Stimulated activated CD8-positive, alpha-beta memory T cell treated with anti-CD3 and anti-CD28 coated beads, Interleukin-15, amount 100 ng/mL, for 48 hours (primary cell): ENCODE results near the gene CYTH2.

Source experiments
- DNase-seq, 2 donors: peaks; one replicate each; pipeline ENCODE4 v3.0.0-alpha.2; 2020; ENCODE audit warnings: low read depth in 2 of 2

The CYTH2 gene

DNA sequence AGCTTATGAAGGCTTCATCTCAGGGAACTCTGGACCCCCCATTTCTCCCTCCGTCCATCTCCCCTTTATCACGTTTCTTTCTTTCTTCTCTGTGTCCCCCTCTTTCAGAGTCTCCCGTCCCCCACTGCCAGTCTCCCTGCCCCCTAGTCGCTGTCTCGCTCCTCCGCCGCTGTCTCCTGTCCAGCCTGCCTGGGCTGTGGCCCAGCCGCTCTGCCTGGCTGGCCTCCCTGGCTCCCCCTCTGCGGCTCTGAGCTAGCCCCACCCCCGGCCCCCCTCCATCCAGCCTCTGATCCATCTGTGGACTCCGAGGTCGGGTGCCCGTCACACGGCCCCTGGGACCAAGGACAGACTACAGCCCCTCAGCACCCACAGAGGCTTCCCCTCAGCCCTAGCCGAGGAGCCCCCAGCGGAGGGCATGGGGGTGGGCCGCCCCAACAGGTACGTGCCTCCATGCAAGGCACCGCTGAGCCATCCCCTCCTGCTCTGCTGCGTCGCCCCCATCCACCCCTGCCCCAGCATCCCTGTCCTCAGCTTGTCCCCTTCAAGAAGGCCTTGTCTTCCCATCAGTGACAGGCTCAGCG is 14.9 kb upstream of the CYTH2 start:
- DNase-seq = no peak

DNA sequence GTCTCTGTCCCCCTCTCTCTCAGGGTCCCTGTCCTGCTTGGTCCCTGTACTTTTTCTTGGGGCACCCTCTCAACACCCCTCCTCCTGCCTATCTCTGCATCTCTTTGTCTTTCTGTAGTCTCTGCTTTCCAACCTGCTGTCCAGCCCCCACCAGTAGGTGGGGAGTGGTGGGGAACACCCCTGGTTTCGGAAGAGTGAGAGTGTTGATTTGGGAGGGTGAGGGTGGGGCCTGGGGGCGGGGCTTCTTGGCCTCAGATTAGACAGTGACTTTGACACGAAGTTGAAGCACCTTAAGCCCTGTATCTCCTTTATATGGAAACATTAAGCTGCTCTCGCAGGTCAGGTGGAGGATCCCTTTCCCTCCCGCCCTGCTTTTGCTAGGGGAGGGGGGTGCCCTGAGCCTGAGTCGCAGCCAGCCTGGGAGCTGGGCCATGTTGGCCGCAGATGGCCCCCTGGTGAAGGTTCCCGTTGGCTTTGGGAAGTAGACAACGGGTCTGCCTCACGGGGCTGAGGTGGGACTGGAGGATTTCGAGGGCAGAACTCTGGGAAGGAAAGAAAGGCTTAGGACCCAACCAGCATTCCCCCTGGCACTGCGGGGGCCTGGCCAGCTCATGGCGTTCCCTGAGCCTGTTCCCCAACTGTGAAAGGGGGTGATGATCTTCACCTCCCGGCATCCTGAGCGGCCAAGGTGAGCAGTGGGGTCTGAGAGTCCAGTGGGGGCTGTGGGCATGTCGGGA is 13.8 kb upstream of the CYTH2 start, which contains the start of gene KCNJ14:
KCNJ14 (plus strand) TSS at position 404 of the 737 bp plus-strand sequence. CDS start 6,151 bp downstream, outside the sequence.
- no peak for DNase-seq

DNA sequence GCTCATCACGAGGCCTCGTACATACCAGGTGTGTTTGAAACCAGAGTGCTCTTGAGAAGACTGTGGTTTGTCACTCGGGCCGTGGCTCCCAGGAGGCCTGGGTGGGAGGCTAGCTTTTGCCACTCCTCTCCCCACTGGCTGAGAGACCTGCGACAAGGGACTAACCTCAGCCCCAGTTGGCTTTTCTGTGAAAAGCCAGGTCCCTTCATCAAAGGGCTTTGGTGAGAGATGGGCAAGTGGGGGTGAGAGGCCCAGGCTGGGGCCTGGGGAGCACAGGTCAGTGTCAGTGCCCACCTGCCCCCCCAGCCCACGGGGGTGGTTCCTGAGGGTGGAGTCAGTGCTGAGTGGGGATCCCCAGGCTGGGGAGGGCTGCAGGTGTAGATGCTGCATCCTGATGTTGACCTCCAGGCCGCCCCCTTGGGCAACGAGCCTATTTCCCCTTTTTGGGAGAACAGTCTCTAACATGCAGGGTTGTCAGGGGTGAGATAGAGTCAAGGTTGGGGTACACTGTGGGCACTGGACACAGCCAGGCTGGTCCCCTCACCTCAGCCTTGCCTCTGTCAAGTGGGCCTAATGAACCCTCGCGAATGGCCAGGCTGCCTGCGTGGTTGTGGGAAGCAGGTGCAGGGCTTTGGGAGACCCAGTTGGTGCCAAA is 13.1 kb upstream of the CYTH2 start:
- no peak for DNase-seq

DNA sequence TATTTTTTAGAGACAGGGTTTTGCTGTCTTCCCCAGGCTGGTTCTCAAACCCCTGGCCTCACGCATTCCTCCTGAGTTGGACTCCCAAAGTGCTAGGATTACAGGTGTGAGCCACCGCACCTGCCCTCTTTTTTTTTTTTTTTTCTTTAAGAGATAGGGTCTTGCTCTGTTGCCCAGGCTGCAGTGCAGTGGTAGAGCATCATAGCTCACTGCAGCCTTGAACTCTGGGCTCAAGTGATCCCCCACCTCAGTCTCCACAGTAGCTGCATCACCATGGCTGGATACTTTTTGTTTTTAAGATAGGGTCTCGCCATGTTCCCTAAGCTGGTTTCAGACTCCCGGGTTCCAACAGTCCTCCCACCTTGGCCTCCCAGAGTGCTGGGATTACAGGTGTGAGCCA is 12.3 kb upstream of the CYTH2 start:
- DNase-seq = no peak

DNA sequence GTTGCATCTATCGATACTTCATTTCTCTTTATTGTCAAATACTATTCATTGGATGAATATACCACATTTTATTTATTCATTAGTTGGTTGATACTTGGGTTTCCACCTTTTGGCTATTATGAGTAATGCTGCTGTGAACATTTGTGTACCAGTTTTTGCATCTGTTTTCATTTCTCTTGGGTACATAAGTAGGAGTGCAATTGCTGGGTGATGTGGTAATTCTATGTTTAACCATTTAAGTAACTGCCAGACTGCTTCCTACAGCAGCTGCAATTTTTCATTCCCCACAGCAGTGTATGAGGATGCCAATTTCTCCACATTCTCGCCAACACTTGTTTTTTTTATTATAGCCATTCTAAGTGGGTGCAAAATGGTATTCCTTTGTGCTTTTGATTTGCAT is 11.2 kb upstream of the CYTH2 start:
- DNase-seq = no peak

DNA sequence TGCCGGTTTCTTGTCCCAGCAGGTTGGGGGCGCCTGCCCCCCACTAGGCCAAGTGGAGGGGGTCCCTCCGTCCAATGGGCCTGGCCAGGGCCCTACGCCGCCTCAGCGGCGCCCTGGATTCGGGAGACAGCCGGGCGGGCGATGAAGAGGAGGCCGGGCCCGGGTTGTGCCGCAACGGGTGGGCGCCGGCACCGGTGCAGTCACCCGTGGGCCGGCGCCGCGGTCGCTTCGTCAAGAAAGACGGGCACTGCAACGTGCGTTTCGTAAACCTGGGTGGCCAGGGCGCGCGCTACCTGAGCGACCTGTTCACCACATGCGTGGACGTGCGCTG is 7.6 kb upstream of the CYTH2 start:
- no peak for DNase-seq

DNA sequence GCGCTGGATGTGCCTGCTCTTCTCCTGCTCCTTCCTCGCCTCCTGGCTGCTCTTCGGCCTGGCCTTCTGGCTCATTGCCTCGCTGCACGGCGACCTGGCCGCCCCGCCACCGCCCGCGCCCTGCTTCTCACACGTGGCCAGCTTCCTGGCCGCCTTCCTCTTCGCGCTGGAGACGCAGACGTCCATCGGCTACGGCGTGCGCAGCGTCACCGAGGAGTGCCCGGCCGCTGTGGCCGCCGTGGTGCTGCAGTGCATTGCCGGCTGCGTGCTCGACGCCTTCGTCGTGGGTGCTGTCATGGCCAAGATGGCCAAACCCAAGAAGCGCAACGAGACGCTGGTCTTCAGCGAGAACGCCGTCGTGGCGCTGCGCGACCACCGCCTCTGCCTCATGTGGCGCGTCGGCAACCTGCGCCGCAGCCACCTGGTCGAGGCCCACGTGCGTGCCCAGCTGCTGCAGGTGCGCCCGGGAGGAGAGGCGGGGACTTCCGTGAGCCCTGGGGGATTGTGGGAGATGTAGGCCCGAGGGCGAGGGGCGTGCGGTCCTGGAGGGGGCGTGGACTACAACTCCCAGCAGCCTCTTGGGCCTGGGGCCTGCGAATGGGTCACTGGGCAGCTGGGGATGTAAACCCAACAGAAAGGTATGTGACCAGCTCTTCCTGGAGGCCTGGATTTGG is 7.0 kb upstream of the CYTH2 start:
- no peak for DNase-seq

DNA sequence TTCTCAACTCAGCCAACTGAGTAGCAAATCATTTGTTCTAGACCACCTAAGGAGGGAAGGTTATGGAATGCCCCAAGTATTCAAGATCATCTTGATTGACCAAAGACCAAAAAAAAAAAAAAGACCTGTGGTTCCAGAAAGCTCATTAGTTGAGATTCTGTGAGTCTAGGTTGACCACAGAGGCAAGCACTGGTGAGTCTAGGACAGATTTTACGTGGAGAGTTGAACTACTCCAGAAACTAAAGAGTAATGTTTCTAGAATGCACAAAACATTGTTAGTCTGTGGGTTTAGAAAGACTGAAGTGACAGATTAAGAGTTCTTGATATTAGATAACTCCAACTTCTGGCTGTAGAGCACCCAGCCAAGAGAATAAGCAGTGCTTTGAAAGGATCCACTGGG is 4.0 kb upstream of the CYTH2 start:
- no peak for DNase-seq

DNA sequence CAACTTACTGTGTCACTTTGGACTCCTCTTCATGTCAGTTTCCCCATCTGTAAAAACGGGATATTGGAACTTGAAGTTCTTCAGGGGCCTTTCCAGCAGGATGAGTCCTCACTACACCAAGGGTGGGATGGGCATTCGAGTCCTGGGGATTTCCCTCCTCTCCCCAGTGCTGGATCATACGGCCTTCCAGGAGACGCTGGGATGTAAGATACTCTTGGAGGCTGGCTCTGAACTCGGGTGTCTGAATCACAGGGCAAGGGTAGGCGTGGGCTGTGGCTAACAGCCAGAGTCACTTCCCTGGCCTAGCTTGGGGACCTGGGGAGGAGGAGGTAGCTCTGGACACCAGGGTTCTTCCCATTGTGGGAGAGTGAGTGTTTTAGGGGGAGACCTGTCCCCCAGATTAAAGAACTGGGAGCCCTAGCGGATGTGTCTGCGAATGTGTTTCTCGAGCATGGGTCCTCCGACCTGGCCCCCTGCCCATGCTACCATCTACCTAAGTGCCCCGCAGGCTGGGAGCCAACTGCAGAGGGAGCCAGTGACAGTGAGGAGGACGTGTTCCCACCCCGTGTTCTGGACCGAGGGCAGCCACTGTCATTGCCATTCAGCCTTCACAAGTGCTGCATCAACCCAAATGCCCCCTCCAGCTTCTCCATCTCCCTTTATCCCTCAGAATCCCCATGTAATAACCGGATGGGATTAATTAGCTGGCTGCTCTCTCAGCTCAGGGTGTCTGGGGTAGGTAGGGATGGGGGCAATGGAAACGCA is 2.4 kb upstream of the CYTH2 start:
- no peak for DNase-seq

DNA sequence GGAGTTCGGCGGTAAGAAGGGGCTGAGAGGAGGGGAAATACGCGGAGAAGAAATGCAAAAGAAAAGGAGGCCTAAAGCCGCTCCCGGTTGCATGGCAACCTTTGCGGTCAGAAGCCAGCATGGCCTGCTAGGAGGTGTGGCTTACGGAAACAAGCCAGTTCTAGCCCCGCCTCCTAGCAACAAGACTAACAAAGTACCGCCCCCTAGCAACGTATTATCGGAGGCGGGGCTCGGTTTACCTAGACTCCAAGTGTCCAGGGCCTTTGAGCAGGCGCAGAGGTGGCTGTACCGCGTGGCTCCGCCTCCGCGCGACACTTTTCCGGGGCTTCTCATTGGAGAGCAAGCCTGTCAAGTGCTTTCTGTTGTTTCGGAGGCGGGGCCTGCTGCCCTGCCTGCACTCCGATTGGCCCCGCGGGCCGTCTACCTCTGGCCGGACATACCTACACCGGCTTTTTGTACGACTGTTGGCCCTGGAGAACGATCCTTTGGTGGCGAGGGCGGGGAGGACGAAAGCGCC is 339 bp upstream of the CYTH2 start:
- peak; percentile 100 for DNase-seq

DNA sequence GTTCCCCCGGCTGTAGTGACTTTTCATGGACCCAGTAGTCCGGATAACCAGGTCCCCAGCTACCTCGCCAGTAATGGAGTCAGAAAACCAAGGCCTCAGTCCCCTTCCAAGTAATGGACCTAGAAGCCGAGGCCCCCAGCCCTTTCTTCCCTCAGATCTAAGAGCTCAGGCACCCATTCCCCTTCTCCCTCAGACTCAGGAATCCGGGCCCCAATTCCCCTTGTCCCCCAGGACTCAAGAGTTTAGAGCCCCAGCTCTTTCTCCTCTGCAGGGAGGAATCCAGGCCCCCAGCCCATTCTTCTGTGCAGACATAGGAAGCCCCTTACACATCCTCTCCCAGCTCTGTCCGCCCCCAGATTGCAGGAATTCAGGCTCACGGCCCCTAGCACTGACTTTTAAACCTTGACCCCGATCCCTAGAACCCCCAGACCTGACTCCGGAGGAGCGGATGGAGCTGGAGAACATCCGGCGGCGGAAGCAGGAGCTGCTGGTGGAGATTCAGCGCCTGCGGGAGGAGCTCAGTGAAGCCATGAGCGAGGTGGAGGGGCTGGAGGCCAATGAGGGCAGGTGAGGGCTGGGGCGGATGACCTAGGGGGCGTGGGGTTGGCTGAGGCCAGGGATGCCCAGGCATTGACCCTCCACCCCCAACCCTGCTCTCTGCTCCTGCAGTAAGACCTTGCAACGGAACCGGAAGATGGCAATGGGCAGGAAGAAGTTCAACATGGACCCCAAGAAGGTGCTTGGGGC is 938 bp downstream of the CYTH2 start:
- DNase-seq = no peak

DNA sequence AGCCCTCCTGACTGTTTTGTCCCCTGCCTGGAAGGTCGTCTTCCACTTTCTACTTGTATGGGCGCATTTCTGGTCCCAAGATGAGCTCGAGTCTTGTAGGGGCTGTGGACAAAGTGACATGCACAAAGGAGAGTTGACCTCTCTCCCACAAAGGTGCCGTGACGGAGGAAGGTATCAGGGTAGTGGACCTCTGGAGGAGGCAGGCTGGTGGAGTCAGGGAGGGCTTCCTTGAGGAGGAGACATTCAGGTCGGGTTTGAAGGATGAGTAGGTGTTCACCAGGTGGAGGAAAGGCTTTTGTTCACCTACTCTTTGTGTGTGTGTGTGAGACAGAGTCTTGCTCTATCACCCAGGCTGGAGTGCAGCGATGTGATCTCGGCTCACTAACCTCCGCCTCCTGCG is 1.7 kb downstream of the CYTH2 start:
- DNase-seq = no peak

DNA sequence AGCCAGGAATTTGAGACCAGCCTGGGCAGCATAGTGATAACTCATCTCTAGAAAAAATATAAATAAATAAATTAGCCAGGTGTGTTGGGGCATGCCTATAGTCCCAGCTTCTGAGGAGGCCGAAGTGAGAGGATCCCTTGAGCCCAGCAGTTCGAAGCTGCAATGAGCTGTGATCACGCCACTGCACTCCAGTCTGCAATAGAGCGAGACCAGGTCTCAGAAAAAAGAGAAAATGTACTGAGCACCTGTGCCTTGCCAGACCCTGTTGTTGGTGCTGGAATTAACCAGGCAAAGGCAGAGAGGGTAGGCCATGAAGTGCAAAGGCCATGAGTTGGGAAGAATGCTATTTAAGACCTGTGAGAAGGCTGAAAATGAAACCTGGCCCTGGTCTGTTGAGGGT is 2.7 kb downstream of the CYTH2 start:
- no peak for DNase-seq

DNA sequence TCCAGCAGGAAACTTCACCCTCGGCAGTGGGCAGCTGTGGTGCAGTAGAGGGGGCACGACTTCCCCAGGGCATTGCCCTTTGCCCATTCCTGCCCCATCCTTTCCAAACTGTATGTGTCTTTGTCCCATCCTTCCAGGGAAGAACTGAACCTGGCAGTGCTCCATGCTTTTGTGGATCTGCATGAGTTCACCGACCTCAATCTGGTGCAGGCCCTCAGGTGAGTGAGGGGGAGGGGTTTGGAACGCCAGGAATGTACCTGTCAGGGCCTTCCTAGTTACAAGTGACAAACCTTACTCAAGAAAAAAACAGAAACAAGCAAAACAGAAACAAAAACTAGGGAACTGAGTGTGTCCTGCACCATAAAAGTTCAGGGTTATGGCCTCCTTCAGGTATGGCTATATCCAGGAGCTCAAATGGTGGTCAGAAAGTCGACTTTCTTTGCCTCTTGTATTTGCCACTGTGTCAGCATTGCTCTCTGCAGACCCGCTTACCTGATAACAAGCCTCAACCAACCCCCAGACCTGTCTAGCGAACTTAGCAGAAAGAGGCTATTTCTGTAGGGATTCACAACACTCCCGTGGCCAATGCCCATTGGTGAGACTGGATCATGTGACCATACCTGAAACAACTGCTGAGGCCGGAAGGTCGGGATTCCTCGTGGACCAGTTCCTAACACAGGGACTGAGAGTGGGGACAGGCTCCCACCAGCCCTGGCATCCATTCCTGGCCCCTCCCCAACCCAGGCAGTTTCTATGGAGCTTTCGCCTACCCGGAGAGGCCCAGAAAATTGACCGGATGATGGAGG is 4.2 kb downstream of the CYTH2 start:
- DNase-seq = no peak

DNA sequence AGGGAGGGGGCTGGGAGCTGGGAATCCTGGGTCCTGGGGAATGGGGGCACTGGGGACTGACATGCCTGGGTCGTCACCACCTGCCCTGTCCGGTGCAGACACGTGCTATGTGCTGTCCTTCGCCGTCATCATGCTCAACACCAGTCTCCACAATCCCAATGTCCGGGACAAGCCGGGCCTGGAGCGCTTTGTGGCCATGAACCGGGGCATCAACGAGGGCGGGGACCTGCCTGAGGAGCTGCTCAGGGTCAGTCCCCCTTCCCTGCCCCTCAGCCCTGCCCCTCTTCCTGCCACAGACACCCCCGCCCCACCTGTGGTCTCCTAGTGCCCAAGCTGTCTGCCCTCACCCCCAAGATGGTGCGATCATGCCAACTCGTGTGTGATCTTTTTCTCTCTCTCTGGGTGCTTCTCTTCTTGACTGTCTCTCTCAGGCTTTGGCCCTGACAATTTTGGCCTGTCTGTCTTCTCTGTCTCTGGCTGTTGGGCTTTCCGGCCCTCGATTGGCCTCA is 5.0 kb downstream of the CYTH2 start:
- DNase-seq = no peak

DNA sequence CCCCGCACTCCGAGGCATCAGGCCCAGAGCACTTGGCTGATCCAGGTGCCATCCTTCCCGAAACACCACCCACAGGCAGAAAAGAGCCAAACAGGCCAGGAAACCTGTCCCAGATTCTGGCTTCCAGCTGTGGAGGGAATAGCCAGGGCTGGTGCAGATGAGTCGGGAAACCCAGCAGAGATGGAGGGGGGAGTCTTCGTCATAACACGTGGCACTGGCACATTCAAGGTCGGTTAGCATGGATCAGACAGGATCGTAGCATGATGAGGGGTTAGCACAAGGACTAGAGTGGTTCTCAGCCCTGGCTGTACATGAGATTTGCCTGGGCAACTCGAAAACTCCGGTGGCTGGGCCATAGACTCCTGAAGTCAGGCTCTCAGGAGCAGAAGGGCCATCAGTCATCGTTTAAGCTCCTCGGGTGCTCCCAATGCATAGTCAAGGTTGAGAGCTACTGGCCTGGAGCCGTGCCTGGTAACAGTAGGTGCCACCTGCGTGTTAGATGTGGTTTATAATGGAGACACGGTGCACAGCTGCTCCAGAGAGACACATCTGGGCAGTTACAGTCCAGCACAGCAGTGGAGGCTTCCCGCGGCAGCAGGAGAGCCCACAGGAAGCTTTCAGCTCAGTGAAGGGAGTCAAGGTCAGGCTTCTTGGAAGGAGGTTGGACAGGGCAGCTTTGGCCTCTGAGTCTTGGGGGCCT is 6.3 kb downstream of the CYTH2 start:
- no peak for DNase-seq

DNA sequence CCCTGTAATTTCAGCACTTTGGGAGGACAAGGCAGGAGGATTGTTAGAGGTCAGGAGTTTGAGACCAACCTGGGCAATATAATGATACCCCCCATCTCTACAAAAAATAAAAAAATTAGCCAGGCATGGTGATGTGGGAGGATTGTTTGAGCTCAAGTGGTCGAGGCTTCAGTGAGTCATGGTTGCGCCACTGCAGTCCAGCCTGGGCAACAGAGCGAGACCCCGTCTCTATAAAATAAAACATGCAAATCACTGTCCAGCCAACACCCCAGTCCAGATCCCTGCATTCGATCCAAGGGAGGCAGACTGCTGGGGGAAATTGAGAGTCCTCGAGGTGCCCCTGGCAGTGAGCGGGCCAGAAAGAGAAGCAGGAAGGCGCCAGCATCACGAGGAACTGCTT is 7.0 kb downstream of the CYTH2 start:
- DNase-seq = no peak

DNA sequence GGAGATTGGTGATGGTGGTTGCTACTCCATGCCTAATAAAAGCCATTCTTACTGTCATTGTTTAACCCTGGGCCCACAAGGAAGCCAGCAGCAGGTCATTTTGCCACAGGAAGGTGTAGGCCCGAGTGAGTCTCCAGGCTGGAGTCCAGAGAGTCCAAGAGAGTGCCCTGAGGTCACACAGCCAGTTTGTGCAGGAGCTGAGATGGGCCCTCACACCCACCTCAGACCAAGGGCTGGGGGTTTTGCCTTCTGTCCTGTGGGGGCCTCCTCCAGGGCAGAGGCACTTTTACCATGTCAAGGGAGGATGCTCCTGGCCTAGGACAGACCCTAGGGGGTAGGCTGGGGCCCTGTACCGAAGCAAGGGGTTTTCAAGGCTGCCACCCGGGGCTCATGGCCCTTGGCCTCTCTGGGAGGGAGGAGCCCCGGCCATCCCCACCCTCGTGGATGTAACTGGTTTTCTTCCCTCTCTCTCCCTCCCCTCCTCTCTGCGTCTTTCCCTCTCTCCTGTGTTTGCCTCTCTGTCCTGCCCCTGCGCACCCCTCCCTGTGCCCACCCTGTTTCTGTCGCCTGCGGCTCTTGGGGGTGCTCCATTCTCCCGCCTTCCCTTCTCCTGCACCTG is 8.0 kb downstream of the CYTH2 start:
- DNase-seq = no peak
